HEK293 (cell line): ENCODE measurements around the gene PIEZO1.

Experiments used
- GFI1B ChIP-seq: fragments of 450-650 bp; formaldehyde crosslinking; IDR thresholded peaks from 2 replicates; pipeline ENCODE4 v1.5.1; 2016; ENCODE audit warnings: missing biosample characterization, missing genetic modification characterization
- GLI4 ChIP-seq: fragments of 450-650 bp; formaldehyde crosslinking; IDR thresholded peaks from 2 replicates; pipeline ENCODE4 v1.5.1; 2016; ENCODE audit warnings: missing biosample characterization, missing genetic modification characterization
- HOXA7 ChIP-seq: sonication (generic); formaldehyde crosslinking; IDR thresholded peaks from 2 replicates; pipeline ENCODE4 v1.8.1; 2022; ENCODE audit warnings: missing genetic modification reagents, borderline replicate concordance
- HOXD13 ChIP-seq: sonication (generic); formaldehyde crosslinking; IDR thresholded peaks from 2 replicates; pipeline ENCODE4 v1.8.0; 2022; ENCODE audit warnings: missing genetic modification reagents, borderline replicate concordance
- INSM2 ChIP-seq: fragments of 450-650 bp; formaldehyde crosslinking; IDR thresholded peaks from 2 replicates; pipeline ENCODE4 v1.5.1; 2016; ENCODE audit warnings: missing biosample characterization, missing genetic modification characterization
- KLF17 ChIP-seq: fragments of 450-650 bp; formaldehyde crosslinking; IDR thresholded peaks from 2 replicates; pipeline ENCODE4 v1.5.1; 2016; ENCODE audit warnings: missing biosample characterization, missing genetic modification characterization
- SP3 ChIP-seq: fragments of 450-650 bp; formaldehyde crosslinking; IDR thresholded peaks from 2 replicates; pipeline ENCODE4 v1.5.1; 2016; ENCODE audit warnings: missing biosample characterization, missing genetic modification characterization
- TCF7L2 ChIP-seq: IDR thresholded peaks from 2 replicates; pipeline ENCODE4 v1.6.1; 2011; ENCODE audit warnings: low read depth, mild to moderate bottlenecking, inconsistent platforms, low read length, moderate library complexity, borderline replicate concordance
- YY1 ChIP-seq: fragments of 450-650 bp; formaldehyde crosslinking; IDR thresholded peaks from 2 replicates; pipeline ENCODE4 v1.5.1; 2018; ENCODE audit warnings: missing biosample characterization, missing genetic modification characterization
- ZNF132 ChIP-seq: fragments of 450-650 bp; formaldehyde crosslinking; IDR thresholded peaks from 2 replicates; pipeline ENCODE4 v1.5.1; 2017; ENCODE audit warnings: missing biosample characterization, missing genetic modification characterization, borderline replicate concordance
- ZNF211 ChIP-seq: fragments of 450-650 bp; formaldehyde crosslinking; IDR thresholded peaks from 2 replicates; pipeline ENCODE4 v1.5.1; 2016; ENCODE audit warnings: low read depth, missing biosample characterization, missing genetic modification characterization
- ZNF23 ChIP-seq: fragments of 450-650 bp; formaldehyde crosslinking; IDR thresholded peaks from 2 replicates; pipeline ENCODE4 v1.5.1; 2016; ENCODE audit warnings: missing biosample characterization, missing genetic modification characterization, borderline replicate concordance
- ZNF24 ChIP-seq: fragments of 450-650 bp; formaldehyde crosslinking; IDR thresholded peaks from 2 replicates; pipeline ENCODE4 v1.5.1; 2016; ENCODE audit warnings: missing biosample characterization, missing genetic modification characterization
- ZNF335 ChIP-seq: fragments of 450-650 bp; formaldehyde crosslinking; conservative IDR thresholded peaks from 2 replicates; pipeline ENCODE4 v1.5.1; 2016; ENCODE audit warnings: missing biosample characterization, missing genetic modification characterization
- ZNF366 ChIP-seq: fragments of 450-650 bp; formaldehyde crosslinking; conservative IDR thresholded peaks from 2 replicates; pipeline ENCODE4 v1.5.1; 2016; ENCODE audit warnings: missing biosample characterization, missing genetic modification characterization
- ZNF473 ChIP-seq: fragments of 450-650 bp; formaldehyde crosslinking; IDR thresholded peaks from 2 replicates; pipeline ENCODE4 v1.5.1; 2017; ENCODE audit warnings: missing biosample characterization, missing genetic modification characterization
- ZNF48 ChIP-seq: fragments of 450-650 bp; formaldehyde crosslinking; IDR thresholded peaks from 2 replicates; pipeline ENCODE4 v1.5.1; 2016; ENCODE audit warnings: missing biosample characterization, missing genetic modification characterization
- ZNF488 ChIP-seq: fragments of 450-650 bp; formaldehyde crosslinking; IDR thresholded peaks from 2 replicates; pipeline ENCODE4 v1.5.1; 2016; ENCODE audit warnings: missing biosample characterization, missing genetic modification characterization
- ZNF521 ChIP-seq: fragments of 450-650 bp; formaldehyde crosslinking; IDR thresholded peaks from 2 replicates; pipeline ENCODE4 v1.5.1; 2017; ENCODE audit warnings: missing biosample characterization, mild to moderate bottlenecking, missing genetic modification characterization
- ZNF610 ChIP-seq: fragments of 450-650 bp; formaldehyde crosslinking; IDR thresholded peaks from 2 replicates; pipeline ENCODE4 v1.5.1; 2016; ENCODE audit warnings: missing biosample characterization, missing genetic modification characterization, borderline replicate concordance
- ZNF654 ChIP-seq: fragments of 450-650 bp; formaldehyde crosslinking; IDR thresholded peaks from 2 replicates; pipeline ENCODE4 v1.5.1; 2016; ENCODE audit warnings: low read depth, missing biosample characterization, missing genetic modification characterization
- ZNF747 ChIP-seq: fragments of 450-650 bp; formaldehyde crosslinking; IDR thresholded peaks from 2 replicates; pipeline ENCODE4 v1.5.1; 2016; ENCODE audit warnings: missing biosample characterization, missing genetic modification characterization
- ZNF777 ChIP-seq: fragments of 450-650 bp; formaldehyde crosslinking; IDR thresholded peaks from 2 replicates; pipeline ENCODE4 v1.5.1; 2017; ENCODE audit warnings: missing biosample characterization, missing genetic modification characterization, borderline replicate concordance
- ZNF792 ChIP-seq: fragments of 450-650 bp; formaldehyde crosslinking; IDR thresholded peaks from 2 replicates; pipeline ENCODE4 v1.5.1; 2016; ENCODE audit warnings: missing biosample characterization, missing genetic modification characterization
- TF ChIP-seq, protein P1 (sequence below): fragments of 450-650 bp; formaldehyde crosslinking; IDR thresholded peaks from 2 replicates; pipeline ENCODE4 v1.5.1; 2016; ENCODE audit warnings: missing biosample characterization, missing genetic modification characterization
- TF ChIP-seq, protein P2 (sequence below): fragments of 450-650 bp; formaldehyde crosslinking; IDR thresholded peaks from 2 replicates; pipeline ENCODE4 v1.5.1; 2017; ENCODE audit warnings: missing biosample characterization, missing genetic modification characterization
- TF ChIP-seq, protein P3 (sequence below): fragments of 450-650 bp; formaldehyde crosslinking; IDR thresholded peaks from 2 replicates; pipeline ENCODE4 v1.5.1; 2016; ENCODE audit warnings: missing biosample characterization, missing genetic modification characterization

PIEZO1 gene

GRCh38 chr16:88737298-88738150 is 47.5 kb downstream of the PIEZO1 start (continued):
- TF ChIP-seq ZNF610 (tag by site-specific recombination) (0 out of 2 replicates have a peak, but pooled peaks have one; percentile 39), ZNF488 (tag by site-specific recombination) (no peak), HOXA7 (CRISPR knock-in tag) (no peak), ZNF654 (tag by site-specific recombination) (no peak), ZNF211 (tag by site-specific recombination) (no peak), ZNF335 (tag by site-specific recombination) (no peak), ZNF132 (no peak), ZNF521 (tag by site-specific recombination) (no peak), ZNF473 (tag by site-specific recombination) (no peak), ZNF777 (no peak), GFI1B (tag by site-specific recombination) (no peak), YY1 (tag by site-specific recombination) (no peak), ZNF366 (tag by site-specific recombination) (no peak), ZNF48 (tag by site-specific recombination) (no peak), HOXD13 (CRISPR knock-in tag) (no peak), TCF7L2 (no peak), ZNF792 (tag by site-specific recombination) (peak; percentile 31; the same call in 1 of the 2 replicates), SP3 (peak; percentile 51; the same call in 1 of the 2 replicates), GLI4 (tag by site-specific recombination) (no peak), INSM2 (tag by site-specific recombination) (no peak), ZNF23 (tag by site-specific recombination) (no peak), ZNF747 (tag by site-specific recombination) (no peak), KLF17 (tag by site-specific recombination) (peak; percentile 25), ZNF24 (no peak)
- TF ChIP-seq, protein P1, sequence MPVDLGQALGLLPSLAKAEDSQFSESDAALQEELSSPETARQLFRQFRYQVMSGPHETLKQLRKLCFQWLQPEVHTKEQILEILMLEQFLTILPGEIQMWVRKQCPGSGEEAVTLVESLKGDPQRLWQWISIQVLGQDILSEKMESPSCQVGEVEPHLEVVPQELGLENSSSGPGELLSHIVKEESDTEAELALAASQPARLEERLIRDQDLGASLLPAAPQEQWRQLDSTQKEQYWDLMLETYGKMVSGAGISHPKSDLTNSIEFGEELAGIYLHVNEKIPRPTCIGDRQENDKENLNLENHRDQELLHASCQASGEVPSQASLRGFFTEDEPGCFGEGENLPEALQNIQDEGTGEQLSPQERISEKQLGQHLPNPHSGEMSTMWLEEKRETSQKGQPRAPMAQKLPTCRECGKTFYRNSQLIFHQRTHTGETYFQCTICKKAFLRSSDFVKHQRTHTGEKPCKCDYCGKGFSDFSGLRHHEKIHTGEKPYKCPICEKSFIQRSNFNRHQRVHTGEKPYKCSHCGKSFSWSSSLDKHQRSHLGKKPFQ = no peak
- TF ChIP-seq, protein P2, sequence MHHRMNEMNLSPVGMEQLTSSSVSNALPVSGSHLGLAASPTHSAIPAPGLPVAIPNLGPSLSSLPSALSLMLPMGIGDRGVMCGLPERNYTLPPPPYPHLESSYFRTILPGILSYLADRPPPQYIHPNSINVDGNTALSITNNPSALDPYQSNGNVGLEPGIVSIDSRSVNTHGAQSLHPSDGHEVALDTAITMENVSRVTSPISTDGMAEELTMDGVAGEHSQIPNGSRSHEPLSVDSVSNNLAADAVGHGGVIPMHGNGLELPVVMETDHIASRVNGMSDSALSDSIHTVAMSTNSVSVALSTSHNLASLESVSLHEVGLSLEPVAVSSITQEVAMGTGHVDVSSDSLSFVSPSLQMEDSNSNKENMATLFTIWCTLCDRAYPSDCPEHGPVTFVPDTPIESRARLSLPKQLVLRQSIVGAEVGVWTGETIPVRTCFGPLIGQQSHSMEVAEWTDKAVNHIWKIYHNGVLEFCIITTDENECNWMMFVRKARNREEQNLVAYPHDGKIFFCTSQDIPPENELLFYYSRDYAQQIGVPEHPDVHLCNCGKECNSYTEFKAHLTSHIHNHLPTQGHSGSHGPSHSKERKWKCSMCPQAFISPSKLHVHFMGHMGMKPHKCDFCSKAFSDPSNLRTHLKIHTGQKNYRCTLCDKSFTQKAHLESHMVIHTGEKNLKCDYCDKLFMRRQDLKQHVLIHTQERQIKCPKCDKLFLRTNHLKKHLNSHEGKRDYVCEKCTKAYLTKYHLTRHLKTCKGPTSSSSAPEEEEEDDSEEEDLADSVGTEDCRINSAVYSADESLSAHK (tag by site-specific recombination) = no peak
- TF ChIP-seq, protein P3, sequence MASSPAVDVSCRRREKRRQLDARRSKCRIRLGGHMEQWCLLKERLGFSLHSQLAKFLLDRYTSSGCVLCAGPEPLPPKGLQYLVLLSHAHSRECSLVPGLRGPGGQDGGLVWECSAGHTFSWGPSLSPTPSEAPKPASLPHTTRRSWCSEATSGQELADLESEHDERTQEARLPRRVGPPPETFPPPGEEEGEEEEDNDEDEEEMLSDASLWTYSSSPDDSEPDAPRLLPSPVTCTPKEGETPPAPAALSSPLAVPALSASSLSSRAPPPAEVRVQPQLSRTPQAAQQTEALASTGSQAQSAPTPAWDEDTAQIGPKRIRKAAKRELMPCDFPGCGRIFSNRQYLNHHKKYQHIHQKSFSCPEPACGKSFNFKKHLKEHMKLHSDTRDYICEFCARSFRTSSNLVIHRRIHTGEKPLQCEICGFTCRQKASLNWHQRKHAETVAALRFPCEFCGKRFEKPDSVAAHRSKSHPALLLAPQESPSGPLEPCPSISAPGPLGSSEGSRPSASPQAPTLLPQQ (tag by site-specific recombination) = peak; percentile 55
